Endothelial cell of umbilical vein (primary cell): Measurements from ENCODE around the gene VPS51. TPM values are rescaled to one million over a fixed set of nuclear protein-coding genes. Genes with fewer than 3 reads are reported as not detected.

Experiments used
- BruUV-seq: library from RNA; stranded (reverse); fragments of 400-500 nt; replicated peaks from 2 replicates; lab custom pipeline; 2021; lab: Mats Ljungman, UMichigan
- CTCF ChIA-PET: fragments of 300-600, 350-600 bp; sonication (Branson Sonifier 250); formaldehyde crosslinking; loops from one replicate; lab custom pipeline; 2021; ENCODE audit warnings: antibody characterized with exemption, inconsistent platforms; lab: Charles Lee
- POLR2A ChIA-PET: fragments of 300-600, 350-600 bp; sonication (Branson Sonifier 250); formaldehyde crosslinking; loops from one replicate; lab custom pipeline; 2021; ENCODE audit warnings: antibody characterized with exemption, inconsistent platforms; lab: Charles Lee
- DNase-seq: peaks from one replicate; pipeline ENCODE4 v3.0.0-alpha.2; 2011; ENCODE audit warnings: low read depth, low spot score
- FAIRE-seq: peaks from 2 replicates; lab custom pipeline; 2011; peaks lifted over from hg19 to GRCh38; lab: Jason Lieb, UNC
- H2AFZ ChIP-seq: 2 replicates; pipeline ENCODE4 v1.6.0; 2012; ENCODE audit warnings: low read depth, low read length, control low read depth, inconsistent platforms
- H3K27ac ChIP-seq: 2 replicates; pipeline ENCODE4 v1.5.1; 2011; ENCODE audit warnings: low read depth, mild to moderate bottlenecking, control low read depth, low read length, moderate library complexity; ENCODE audit not compliant: insufficient read depth
- H3K27me3 ChIP-seq, 2 experiments: 2 replicates each; pipeline versions ENCODE4 v1.6.0 to v1.6.1; 2011; ENCODE audit warnings: low read length in 2 of 2, mixed read lengths in 1 of 2; ENCODE audit not compliant: control insufficient read depth in 2 of 2, insufficient read depth in 2 of 2
- H3K36me3 ChIP-seq, 2 experiments: 2 replicates in 1 of 2; 3 replicates in 1 of 2; pipeline ENCODE4 v1.5.1; 2011; ENCODE audit warnings: low read length in 2 of 2, mild to moderate bottlenecking in 1 of 2, moderate library complexity in 1 of 2; ENCODE audit not compliant: control insufficient read depth in 2 of 2, insufficient read depth in 2 of 2; ENCODE audit errors: extremely low read depth in 1 of 2
- H3K4me1 ChIP-seq: 3 replicates; pipeline ENCODE4 v1.5.1; 2011; ENCODE audit warnings: mild to moderate bottlenecking, low read length; ENCODE audit not compliant: control insufficient read depth, insufficient read depth; ENCODE audit errors: extremely low read depth
- H3K4me2 ChIP-seq: 2 replicates; pipeline ENCODE4 v1.6.1; 2011; ENCODE audit warnings: low read length, control low read depth, mixed read lengths; ENCODE audit not compliant: insufficient read depth
- H3K4me3 ChIP-seq, 3 experiments: fragments of 200-600 bp in 1 of 3; sonication (generic), shearing (Covaris generic) in 1 of 3; replicated peaks in 1 of 3; 2 replicates each; pipeline ENCODE4 v1.5.1; 2011 to 2016; ENCODE audit warnings: control low read depth in 3 of 3, low read length in 3 of 3, mild to moderate bottlenecking in 2 of 3, inconsistent platforms in 1 of 3, low read depth in 1 of 3, moderate library complexity in 1 of 3; ENCODE audit not compliant: insufficient read depth in 1 of 3
- H3K79me2 ChIP-seq: 2 replicates; pipeline ENCODE4 v1.6.0; 2012; ENCODE audit warnings: low read length, inconsistent platforms; ENCODE audit not compliant: control insufficient read depth, insufficient read depth
- H3K9ac ChIP-seq: replicated peaks from 2 replicates; pipeline ENCODE3; 2011; ENCODE audit warnings: low read length, control low read depth; ENCODE audit not compliant: insufficient read depth; ENCODE audit errors: extremely low read depth
- H3K9me1 ChIP-seq: replicated peaks from 3 replicates; pipeline ENCODE4 v1.6.0; 2011; ENCODE audit warnings: mild to moderate bottlenecking, low read length; ENCODE audit not compliant: control insufficient read depth, insufficient read depth; ENCODE audit errors: extremely low read depth
- H3K9me3 ChIP-seq: replicated peaks from 2 replicates; pipeline ENCODE4 v1.5.1; 2012; ENCODE audit warnings: low read length, inconsistent platforms; ENCODE audit not compliant: control insufficient read depth, insufficient read depth
- H4K20me1 ChIP-seq: replicated peaks from 2 replicates; pipeline ENCODE3; 2011; ENCODE audit warnings: mild to moderate bottlenecking, low read length; ENCODE audit not compliant: control insufficient read depth, insufficient read depth; ENCODE audit errors: extremely low read depth
- EZH2 ChIP-seq: IDR thresholded peaks from 2 replicates; pipeline ENCODE4 v1.6.1; 2012; ENCODE audit warnings: borderline replicate concordance, low read depth, mild to moderate bottlenecking, moderate library complexity, low read length, inconsistent platforms; ENCODE audit not compliant: severe bottlenecking
- FOS ChIP-seq: IDR thresholded peaks from 2 replicates; pipeline ENCODE4 v1.6.1; 2011; ENCODE audit warnings: mild to moderate bottlenecking, low read length, moderate library complexity, borderline replicate concordance; ENCODE audit not compliant: insufficient read depth
- GATA2 ChIP-seq: IDR thresholded peaks from 2 replicates; pipeline ENCODE4 v1.7.0; 2011; ENCODE audit warnings: low read depth, mild to moderate bottlenecking, moderate library complexity, mixed read lengths, low read length; ENCODE audit not compliant: insufficient read length, insufficient read depth
- JUN ChIP-seq: IDR thresholded peaks from 2 replicates; pipeline ENCODE4 v1.6.1; 2011; ENCODE audit warnings: borderline replicate concordance, low read depth; ENCODE audit not compliant: insufficient read length, insufficient read depth
- MYC ChIP-seq: IDR thresholded peaks from one replicate; pipeline ENCODE4 v1.6.1; 2011; ENCODE audit warnings: mild to moderate bottlenecking, low read depth, low read length
- POLR2A ChIP-seq: IDR thresholded peaks from 2 replicates; pipeline ENCODE4 v1.6.1; 2012; ENCODE audit warnings: low read depth, mild to moderate bottlenecking, control low read depth, low read length
- POLR2AphosphoS5 ChIP-seq: IDR thresholded peaks from 2 replicates; pipeline ENCODE4 v1.6.1; 2012; ENCODE audit warnings: low read depth, mild to moderate bottlenecking, control low read depth, low read length, moderate library complexity; ENCODE audit not compliant: insufficient read depth
- dilution Hi-C: fragments of 300-500 bp; cut with MboI; formaldehyde crosslinking; loops from one replicate; pipeline ENCODE4 v1.15.0; 2019; ENCODE audit warnings: low sequenced_read_pairs; ENCODE audit not compliant: extremely low pct_ligation_motif_present
- intact Hi-C: fragments of 100-400 bp; cut with micrococcal nuclease; formaldehyde crosslinking; loops from one replicate; pipeline ENCODE4 v1.10.0; 2022
- polyA plus RNA-seq, 4 experiments: library from polyadenylated mRNA; depleted of rRNA in 3 of 4; stranded (reverse) in 3 of 4; unstranded in 1 of 4; fragments of >200 nt; gene quantifications; 2 replicates each; pipeline versions ENCODE4 v1.2.1 to v1.2.3, GENCODE V29; 2011 to 2012; ENCODE audit warnings: missing spikeins in 1 of 4
- total RNA-seq: library from RNA; stranded (reverse); gene quantifications from 2 replicates; pipeline ENCODE4 v1.2.3, GENCODE V29; 2021
- TF ChIP-seq, protein P1 (sequence below): IDR thresholded peaks from 2 replicates; pipeline ENCODE4 v1.6.1; 2011; ENCODE audit not compliant: insufficient read depth, insufficient read length
- TF ChIP-seq, protein P2 (sequence below), 2 donors: IDR thresholded peaks; 1 replicate in 1 of 2; 2 replicates in 1 of 2; pipeline ENCODE4 v1.5.1; 2011; ENCODE audit warnings: low read length in 2 of 2, mild to moderate bottlenecking in 2 of 2, moderate library complexity in 2 of 2, control low read depth in 1 of 2, inconsistent platforms in 1 of 2, low read depth in 1 of 2; ENCODE audit not compliant: insufficient read depth in 1 of 2; ENCODE audit errors: extremely low read depth in 1 of 2

VPS51 gene
- total and polyA plus RNA-seq, 2 donors (not counting 3 experiments of a cell fraction or from before 2014, with no cell fraction given), result 108 to 146 TPM

DNA sequence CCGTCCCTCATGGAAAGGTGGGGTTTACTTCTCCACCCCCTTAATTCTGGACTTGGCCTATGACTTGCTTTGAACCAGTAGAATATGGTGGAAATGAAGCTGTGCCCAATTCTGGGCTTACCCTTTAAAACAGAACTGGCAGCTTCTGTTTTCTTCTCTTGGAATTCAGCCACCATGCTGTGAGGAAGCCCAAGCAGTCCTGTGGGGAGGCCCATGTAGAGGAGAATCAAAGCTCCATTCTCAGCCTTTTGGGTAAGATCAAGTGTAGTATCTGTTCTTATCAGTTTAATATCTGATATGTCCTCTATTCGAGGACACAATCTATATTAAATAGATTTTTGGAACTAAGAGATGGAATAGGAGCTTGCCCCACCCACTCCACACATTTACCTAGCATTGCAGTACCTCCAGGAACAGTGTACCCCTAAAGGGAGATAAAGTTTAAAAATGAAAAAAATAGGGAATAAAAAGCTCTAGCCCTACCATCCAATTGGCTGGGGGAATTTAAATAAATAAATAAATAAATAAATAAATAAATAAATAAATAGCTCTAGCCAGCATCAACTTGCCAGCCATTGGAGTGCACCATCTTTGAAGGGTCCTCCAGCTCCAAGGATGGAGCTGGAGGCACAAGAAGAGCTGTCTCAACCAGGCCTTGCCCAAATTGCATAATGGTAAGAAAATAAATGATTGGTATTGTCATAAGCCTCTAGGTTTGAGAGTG, 51.5 kb downstream of the VPS51 start:
- DNase-seq (no peak), FAIRE-seq (no peak)
- Histone ChIP-seq H2AFZ (no peak overlapping the region), H3K79me2 (no peaks in the 10 kb centered on the region), H3K4me2 (no peak overlapping the region), H3K9me3 (no peaks in the 10 kb centered on the region), H3K4me3 (no peak overlapping the region), H3K27ac (no peak overlapping the region), H3K27me3 (peaks cover 4 to 6% of the 10 kb centered on the region in 2 experiments), H3K4me1 (peaks cover 7% of the 10 kb centered on the region), H3K9ac (no peak overlapping the region), H4K20me1 (no peaks in the 10 kb centered on the region), H3K36me3 (no peaks in the 10 kb centered on the region), H3K9me1 (no peaks in the 10 kb centered on the region)
- POLR2A ChIA-PET, result no interaction called here
- BruUV-seq, result no TSS peak
- TF ChIP-seq FOS (no peak), EZH2 (no peak), MYC (no peak), JUN (no peak), GATA2 (no peak), POLR2AphosphoS5 (no peak), POLR2A (no peak)
- TF ChIP-seq, protein P1, sequence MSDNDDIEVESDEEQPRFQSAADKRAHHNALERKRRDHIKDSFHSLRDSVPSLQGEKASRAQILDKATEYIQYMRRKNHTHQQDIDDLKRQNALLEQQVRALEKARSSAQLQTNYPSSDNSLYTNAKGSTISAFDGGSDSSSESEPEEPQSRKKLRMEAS, result no peak
- TF ChIP-seq, protein P2, sequence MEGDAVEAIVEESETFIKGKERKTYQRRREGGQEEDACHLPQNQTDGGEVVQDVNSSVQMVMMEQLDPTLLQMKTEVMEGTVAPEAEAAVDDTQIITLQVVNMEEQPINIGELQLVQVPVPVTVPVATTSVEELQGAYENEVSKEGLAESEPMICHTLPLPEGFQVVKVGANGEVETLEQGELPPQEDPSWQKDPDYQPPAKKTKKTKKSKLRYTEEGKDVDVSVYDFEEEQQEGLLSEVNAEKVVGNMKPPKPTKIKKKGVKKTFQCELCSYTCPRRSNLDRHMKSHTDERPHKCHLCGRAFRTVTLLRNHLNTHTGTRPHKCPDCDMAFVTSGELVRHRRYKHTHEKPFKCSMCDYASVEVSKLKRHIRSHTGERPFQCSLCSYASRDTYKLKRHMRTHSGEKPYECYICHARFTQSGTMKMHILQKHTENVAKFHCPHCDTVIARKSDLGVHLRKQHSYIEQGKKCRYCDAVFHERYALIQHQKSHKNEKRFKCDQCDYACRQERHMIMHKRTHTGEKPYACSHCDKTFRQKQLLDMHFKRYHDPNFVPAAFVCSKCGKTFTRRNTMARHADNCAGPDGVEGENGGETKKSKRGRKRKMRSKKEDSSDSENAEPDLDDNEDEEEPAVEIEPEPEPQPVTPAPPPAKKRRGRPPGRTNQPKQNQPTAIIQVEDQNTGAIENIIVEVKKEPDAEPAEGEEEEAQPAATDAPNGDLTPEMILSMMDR (IDR thresholded peaks at IDR 0.05; ENCODE audit: extremely low read depth in 1 of 2, insufficient read depth in 1 of 2, low read depth in 1 of 2, low read length in 2 of 2), result no peak
- intact Hi-C loops, result no loop called here
- dilution Hi-C loops, result no loop called here
- CTCF ChIA-PET, result interaction anchor here (0.9 kb wide), 1 partner anchor 21 kb away, joined by 3 read pairs; no protein-coding TSS in a partner anchor
